HepG2 (cell line): ENCODE results near the gene PMIS2. TPM values are rescaled to one million over a fixed set of nuclear protein-coding genes. Genes with fewer than 3 reads are reported as not detected.

Experiments used
- CAMTA2 ChIP-seq: sonication (generic); formaldehyde crosslinking; IDR thresholded peaks from 2 replicates; pipeline ENCODE4 v1.4.0; 2020; ENCODE audit warnings: mild to moderate bottlenecking, missing genetic modification reagents, borderline replicate concordance
- SIN3B ChIP-seq: fragments of 150-350 bp; IDR thresholded peaks from 2 replicates; pipeline ENCODE4 v1.6.1; 2014; ENCODE audit warnings: low read length
- TCF7 ChIP-seq: sonication (generic); IDR thresholded peaks from 2 replicates; pipeline ENCODE4 v1.6.1; 2016; ENCODE audit warnings: antibody characterized with exemption, low read depth
- ZFP90 ChIP-seq: sonication (generic); formaldehyde crosslinking; IDR thresholded peaks from 2 replicates; pipeline ENCODE4 v1.8.0; 2022; ENCODE audit warnings: missing genetic modification reagents, mild to moderate bottlenecking, inconsistent platforms, borderline replicate concordance
- ZIK1 ChIP-seq: sonication (generic); formaldehyde crosslinking; IDR thresholded peaks from 2 replicates; pipeline ENCODE4 v1.5.0; 2020; ENCODE audit warnings: mild to moderate bottlenecking, low read depth, missing genetic modification reagents, borderline replicate concordance
- ZNF180 ChIP-seq: sonication (generic); formaldehyde crosslinking; IDR thresholded peaks from 2 replicates; pipeline ENCODE4 v1.4.0; 2020; ENCODE audit warnings: low read depth, missing genetic modification reagents, borderline replicate concordance
- ZNF7 ChIP-seq: IDR thresholded peaks from 2 replicates; pipeline ENCODE4 v1.6.1; 2016; ENCODE audit warnings: missing biosample characterization, missing genetic modification reagents
- ZNF792 ChIP-seq: IDR thresholded peaks from 2 replicates; pipeline ENCODE4 v1.6.1; 2016
- polyA plus RNA-seq, 8 experiments: library from polyadenylated mRNA; depleted of rRNA in 3 of 8; stranded (reverse) in 7 of 8; unstranded in 1 of 8; fragments of >200 nt; fragmentation: Illumina TruSeq in 4 of 8; extraction: Trizol in 4 of 8; gene quantifications; 2 replicates each; pipeline versions ENCODE4 v1.2.1 to v1.2.3, GENCODE V29; 2011 to 2016; ENCODE audit warnings: low read depth in 4 of 8, missing spikeins in 1 of 8, mixed read lengths in 1 of 8; ENCODE audit not compliant: insufficient read depth in 1 of 8
- total RNA-seq, 5 experiments: library from RNA; depleted of rRNA; stranded (reverse); fragments of >200 nt; fragmentation: Illumina TruSeq; extraction: Trizol; gene quantifications; 2 replicates each; pipeline ENCODE4 v1.2.3, GENCODE V29; 2016; ENCODE audit warnings: low read depth in 1 of 5
- TF ChIP-seq, protein P1 (sequence below), 2 experiments: fragments of 450-650 bp in 1 of 2; sonication (generic) in 1 of 2; formaldehyde crosslinking in 1 of 2; IDR thresholded peaks; 2 replicates each; pipeline versions ENCODE4 v1.6.1 to v1.8.0; 2016 to 2022; ENCODE audit warnings: antibody characterized with exemption in 1 of 2, mild to moderate bottlenecking in 1 of 2, missing genetic modification reagents in 1 of 2
- TF ChIP-seq, protein P2 (sequence below): sonication (generic); formaldehyde crosslinking; IDR thresholded peaks from 2 replicates; pipeline ENCODE4 v1.4.0; 2020; ENCODE audit warnings: mild to moderate bottlenecking, missing genetic modification reagents
- TF ChIP-seq, protein P3 (sequence below): IDR thresholded peaks from 2 replicates; pipeline ENCODE4 v1.6.1; 2012; ENCODE audit warnings: inconsistent platforms
- TF ChIP-seq, protein P4 (sequence below): sonication (generic); formaldehyde crosslinking; IDR thresholded peaks from 2 replicates; pipeline ENCODE4 v1.8.0; 2022; ENCODE audit warnings: mild to moderate bottlenecking, missing genetic modification reagents, moderate library complexity
- TF ChIP-seq, protein P5 (sequence below): sonication (generic); formaldehyde crosslinking; conservative IDR thresholded peaks from 2 replicates; pipeline ENCODE4 v1.8.1; 2023; ENCODE audit warnings: missing genetic modification reagents

The PMIS2 gene
- total and polyA plus RNA-seq, 2 of the 13 experiments (the other 11 are each of a cell fraction or from before 2014, with no cell fraction given) = not detected

DNA sequence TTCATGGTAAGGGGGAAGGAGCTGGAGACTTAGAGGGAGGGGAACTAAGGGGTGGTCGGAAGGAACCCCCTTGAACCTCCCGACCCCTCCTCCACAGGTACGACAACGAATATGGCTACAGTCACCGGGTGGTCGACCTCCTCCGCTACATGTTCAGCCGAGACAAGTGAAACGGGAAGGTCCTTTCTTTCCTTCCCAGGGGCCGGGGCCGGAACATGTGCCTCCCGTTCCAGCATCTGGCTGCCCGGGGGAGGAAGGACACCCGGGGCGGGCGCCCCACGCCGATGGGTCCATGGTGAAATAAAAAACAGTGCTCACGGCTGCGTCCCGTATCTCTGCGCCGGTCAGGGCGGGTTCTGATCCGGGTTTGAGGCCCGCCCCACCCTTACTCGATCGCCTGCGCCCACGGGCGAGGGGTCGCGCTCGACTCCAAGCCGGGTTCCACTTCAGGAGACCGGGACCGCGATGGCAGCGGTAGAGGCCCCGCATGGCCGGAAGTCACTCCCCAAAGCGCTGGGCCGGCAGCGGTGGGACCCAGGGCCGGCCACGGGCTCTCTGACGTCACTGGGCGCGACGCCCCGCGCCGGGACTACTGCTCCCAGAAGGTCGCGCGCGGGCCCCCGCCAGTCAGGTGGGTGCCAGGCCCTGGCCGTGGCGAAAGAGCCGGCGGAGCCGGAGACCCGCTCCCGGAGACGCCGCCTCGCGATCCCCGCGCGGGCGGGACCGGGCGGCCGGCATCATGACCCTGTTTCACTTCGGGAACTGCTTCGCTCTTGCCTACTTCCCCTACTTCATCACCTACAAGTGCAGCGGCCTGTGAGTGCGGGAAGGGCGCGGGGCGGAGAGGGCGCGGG lies 40.7 kb upstream of the PMIS2 start, which contains the start of gene TMEM147 (continued):
- TF ChIP-seq, protein P1, sequence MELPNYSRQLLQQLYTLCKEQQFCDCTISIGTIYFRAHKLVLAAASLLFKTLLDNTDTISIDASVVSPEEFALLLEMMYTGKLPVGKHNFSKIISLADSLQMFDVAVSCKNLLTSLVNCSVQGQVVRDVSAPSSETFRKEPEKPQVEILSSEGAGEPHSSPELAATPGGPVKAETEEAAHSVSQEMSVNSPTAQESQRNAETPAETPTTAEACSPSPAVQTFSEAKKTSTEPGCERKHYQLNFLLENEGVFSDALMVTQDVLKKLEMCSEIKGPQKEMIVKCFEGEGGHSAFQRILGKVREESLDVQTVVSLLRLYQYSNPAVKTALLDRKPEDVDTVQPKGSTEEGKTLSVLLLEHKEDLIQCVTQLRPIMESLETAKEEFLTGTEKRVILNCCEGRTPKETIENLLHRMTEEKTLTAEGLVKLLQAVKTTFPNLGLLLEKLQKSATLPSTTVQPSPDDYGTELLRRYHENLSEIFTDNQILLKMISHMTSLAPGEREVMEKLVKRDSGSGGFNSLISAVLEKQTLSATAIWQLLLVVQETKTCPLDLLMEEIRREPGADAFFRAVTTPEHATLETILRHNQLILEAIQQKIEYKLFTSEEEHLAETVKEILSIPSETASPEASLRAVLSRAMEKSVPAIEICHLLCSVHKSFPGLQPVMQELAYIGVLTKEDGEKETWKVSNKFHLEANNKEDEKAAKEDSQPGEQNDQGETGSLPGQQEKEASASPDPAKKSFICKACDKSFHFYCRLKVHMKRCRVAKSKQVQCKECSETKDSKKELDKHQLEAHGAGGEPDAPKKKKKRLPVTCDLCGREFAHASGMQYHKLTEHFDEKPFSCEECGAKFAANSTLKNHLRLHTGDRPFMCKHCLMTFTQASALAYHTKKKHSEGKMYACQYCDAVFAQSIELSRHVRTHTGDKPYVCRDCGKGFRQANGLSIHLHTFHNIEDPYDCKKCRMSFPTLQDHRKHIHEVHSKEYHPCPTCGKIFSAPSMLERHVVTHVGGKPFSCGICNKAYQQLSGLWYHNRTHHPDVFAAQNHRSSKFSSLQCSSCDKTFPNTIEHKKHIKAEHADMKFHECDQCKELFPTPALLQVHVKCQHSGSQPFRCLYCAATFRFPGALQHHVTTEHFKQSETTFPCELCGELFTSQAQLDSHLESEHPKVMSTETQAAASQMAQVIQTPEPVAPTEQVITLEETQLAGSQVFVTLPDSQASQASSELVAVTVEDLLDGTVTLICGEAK (IDR thresholded peaks at IDR 0.05) = no peak
- TF ChIP-seq, protein P1 (CRISPR knock-in tag; IDR thresholded peaks at IDR 0.05) = peak; percentile 31; the same call in 1 of the 2 replicates
- TF ChIP-seq, protein P2, sequence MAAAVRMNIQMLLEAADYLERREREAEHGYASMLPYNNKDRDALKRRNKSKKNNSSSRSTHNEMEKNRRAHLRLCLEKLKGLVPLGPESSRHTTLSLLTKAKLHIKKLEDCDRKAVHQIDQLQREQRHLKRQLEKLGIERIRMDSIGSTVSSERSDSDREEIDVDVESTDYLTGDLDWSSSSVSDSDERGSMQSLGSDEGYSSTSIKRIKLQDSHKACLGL (CRISPR knock-in tag) = peak; percentile 94; the same call in 1 of the 2 replicates
- peak; percentile 46; the same call in 1 of the 2 replicates for TF ChIP-seq ZNF792
- no peak for TF ChIP-seq ZFP90
- no peak for TF ChIP-seq TCF7
- TF ChIP-seq CAMTA2 (CRISPR knock-in tag) = no peak
- no peak for TF ChIP-seq ZNF7
- TF ChIP-seq, protein P3, sequence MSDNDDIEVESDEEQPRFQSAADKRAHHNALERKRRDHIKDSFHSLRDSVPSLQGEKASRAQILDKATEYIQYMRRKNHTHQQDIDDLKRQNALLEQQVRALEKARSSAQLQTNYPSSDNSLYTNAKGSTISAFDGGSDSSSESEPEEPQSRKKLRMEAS = peak; percentile 73
- no peak for TF ChIP-seq ZNF180 (CRISPR knock-in tag)
- TF ChIP-seq, protein P4, sequence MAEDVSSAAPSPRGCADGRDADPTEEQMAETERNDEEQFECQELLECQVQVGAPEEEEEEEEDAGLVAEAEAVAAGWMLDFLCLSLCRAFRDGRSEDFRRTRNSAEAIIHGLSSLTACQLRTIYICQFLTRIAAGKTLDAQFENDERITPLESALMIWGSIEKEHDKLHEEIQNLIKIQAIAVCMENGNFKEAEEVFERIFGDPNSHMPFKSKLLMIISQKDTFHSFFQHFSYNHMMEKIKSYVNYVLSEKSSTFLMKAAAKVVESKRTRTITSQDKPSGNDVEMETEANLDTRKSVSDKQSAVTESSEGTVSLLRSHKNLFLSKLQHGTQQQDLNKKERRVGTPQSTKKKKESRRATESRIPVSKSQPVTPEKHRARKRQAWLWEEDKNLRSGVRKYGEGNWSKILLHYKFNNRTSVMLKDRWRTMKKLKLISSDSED = no peak
- peak; percentile 56; the same call in 1 of the 2 replicates for TF ChIP-seq SIN3B
- TF ChIP-seq, protein P5, sequence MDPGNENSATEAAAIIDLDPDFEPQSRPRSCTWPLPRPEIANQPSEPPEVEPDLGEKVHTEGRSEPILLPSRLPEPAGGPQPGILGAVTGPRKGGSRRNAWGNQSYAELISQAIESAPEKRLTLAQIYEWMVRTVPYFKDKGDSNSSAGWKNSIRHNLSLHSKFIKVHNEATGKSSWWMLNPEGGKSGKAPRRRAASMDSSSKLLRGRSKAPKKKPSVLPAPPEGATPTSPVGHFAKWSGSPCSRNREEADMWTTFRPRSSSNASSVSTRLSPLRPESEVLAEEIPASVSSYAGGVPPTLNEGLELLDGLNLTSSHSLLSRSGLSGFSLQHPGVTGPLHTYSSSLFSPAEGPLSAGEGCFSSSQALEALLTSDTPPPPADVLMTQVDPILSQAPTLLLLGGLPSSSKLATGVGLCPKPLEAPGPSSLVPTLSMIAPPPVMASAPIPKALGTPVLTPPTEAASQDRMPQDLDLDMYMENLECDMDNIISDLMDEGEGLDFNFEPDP = no peak
- no peak for TF ChIP-seq ZIK1 (CRISPR knock-in tag)
